B cell (primary cell): ENCODE measurements around the gene RPSA. TPM values are rescaled to one million over a fixed set of nuclear protein-coding genes. Genes with fewer than 3 reads are reported as not detected.
A peak's percentile ranks its signal among the peaks of the same experiment; 100 is the strongest.

ENCODE experiments used
- ATAC-seq: fragments of 200-7000 bp; cut with Tn5 transposase; one replicate; pipeline ENCODE4 v1.10.0; 2021; ENCODE audit warnings: low read depth, mild to moderate bottlenecking, moderate number of reproducible peaks, moderate library complexity
- CTCF ChIA-PET: fragments of 350-600 bp; sonication (Branson Sonifier 250); formaldehyde crosslinking; loops from one replicate; lab custom pipeline; 2021; ENCODE audit warnings: antibody characterized with exemption, inconsistent platforms; lab: Charles Lee
- POLR2A ChIA-PET: fragments of 350-600 bp; sonication (Branson Sonifier 250); formaldehyde crosslinking; loops from one replicate; lab custom pipeline; 2021; ENCODE audit warnings: antibody characterized with exemption; lab: Charles Lee
- DNase-seq: peaks from one replicate; pipeline ENCODE4 v3.0.0; 2013
- H2AFZ ChIP-seq: 2 replicates; pipeline ENCODE4 v1.6.1; 2012; ENCODE audit warnings: mild to moderate bottlenecking, low read depth, low read length; ENCODE audit not compliant: insufficient read depth, poor library complexity, severe bottlenecking
- H3K27ac ChIP-seq, 2 donors: 1 replicate in 1 of 2; 2 replicates in 1 of 2; pipeline ENCODE4 v1.5.1; 2012 to 2013; ENCODE audit warnings: low read length in 2 of 2, mild to moderate bottlenecking in 2 of 2, moderate library complexity in 1 of 2
- H3K27me3 ChIP-seq, 4 experiments: fragments of 200-600 bp in 1 of 4; sonication (generic) in 1 of 4; replicated peaks in 1 of 4; 1 replicate in 2 of 4; 2 replicates in 2 of 4; pipeline versions ENCODE4 v1.6.1 to v1.7.0; 2013 to 2016; ENCODE audit warnings: low read length in 3 of 4, mild to moderate bottlenecking in 2 of 4, mixed read lengths in 1 of 4, moderate library complexity in 1 of 4; ENCODE audit not compliant: insufficient read depth in 4 of 4, control insufficient read depth in 3 of 4; ENCODE audit errors: control extremely low read depth in 1 of 4
- H3K36me3 ChIP-seq, 2 experiments: replicated peaks in 1 of 2; 1 replicate in 1 of 2; 2 replicates in 1 of 2; pipeline versions ENCODE4 v1.6.1 to v1.7.1; 2013; ENCODE audit warnings: low read length in 1 of 2; ENCODE audit not compliant: insufficient read depth in 2 of 2, control insufficient read depth in 1 of 2; ENCODE audit errors: control extremely low read depth in 1 of 2, extremely low read depth in 1 of 2
- H3K4me1 ChIP-seq, 2 donors: fragments of 200-600 bp in 1 of 2; sonication (generic) in 1 of 2; 1 replicate in 1 of 2; 2 replicates in 1 of 2; pipeline versions ENCODE4 v1.5.1 to v1.6.1; 2013 to 2017; ENCODE audit warnings: low read length in 2 of 2; ENCODE audit not compliant: control insufficient read depth in 2 of 2, insufficient read depth in 2 of 2
- H3K4me2 ChIP-seq: replicated peaks from 2 replicates; pipeline ENCODE3; 2012; ENCODE audit warnings: mild to moderate bottlenecking, low read depth, low read length; ENCODE audit not compliant: poor library complexity, severe bottlenecking
- H3K4me3 ChIP-seq, 5 experiments: fragments of 200-600 bp in 1 of 5; sonication (generic) in 1 of 5; 1 replicate in 3 of 5; 2 replicates in 2 of 5; pipeline versions ENCODE4 v1.5.1 to v1.7.0; 2011 to 2016; ENCODE audit warnings: low read length in 4 of 5, mild to moderate bottlenecking in 4 of 5, low read depth in 2 of 5, control low read depth in 1 of 5, moderate library complexity in 1 of 5; ENCODE audit not compliant: insufficient read depth in 1 of 5; ENCODE audit errors: control extremely low read depth in 1 of 5, extremely low read depth in 1 of 5
- H3K79me2 ChIP-seq: fragments of 200-600 bp; sonication (generic); one replicate; pipeline ENCODE4 v1.6.0; 2016; ENCODE audit warnings: low read length; ENCODE audit not compliant: control insufficient read depth, insufficient read depth
- H3K9ac ChIP-seq: fragments of 200-600 bp; sonication (generic); 2 replicates; pipeline ENCODE4 v1.6.1; 2017; ENCODE audit warnings: mild to moderate bottlenecking, low read length, moderate library complexity
- H3K9me3 ChIP-seq, 3 donors: one replicate each; pipeline versions ENCODE4 v1.6.1 to v1.7.1; 2013; ENCODE audit warnings: low read length in 2 of 3; ENCODE audit not compliant: control insufficient read depth in 2 of 3, insufficient read depth in 1 of 3; ENCODE audit errors: control extremely low read depth in 1 of 3
- H4K20me1 ChIP-seq: 2 replicates; pipeline ENCODE4 v1.6.0; 2012; ENCODE audit warnings: mild to moderate bottlenecking, low read length; ENCODE audit not compliant: insufficient read depth, control insufficient read depth, poor library complexity, severe bottlenecking
- H3K27ac Mint-ChIP-seq: one replicate; pipeline ENCODE4 v1.8.0; 2021; ENCODE audit warnings: mixed read lengths
- H3K27me3 Mint-ChIP-seq: one replicate; pipeline ENCODE4 v1.8.0; 2021; ENCODE audit warnings: mixed read lengths
- H3K4me1 Mint-ChIP-seq: one replicate; pipeline ENCODE4 v1.8.0; 2021; ENCODE audit warnings: mixed read lengths
- H3K4me3 Mint-ChIP-seq: one replicate; pipeline ENCODE4 v1.8.0; 2021; ENCODE audit warnings: mixed read lengths
- H3K9me3 Mint-ChIP-seq: one replicate; pipeline ENCODE4 v1.8.0; 2022; ENCODE audit warnings: mixed read lengths; ENCODE audit not compliant: insufficient read depth
- CTCF ChIP-seq: fragments of 200-600 bp; IDR thresholded peaks from one replicate; pipeline ENCODE4 v1.8.0; 2022; ENCODE audit warnings: antibody characterized with exemption, mild to moderate bottlenecking
- EZH2 ChIP-seq: IDR thresholded peaks from 2 replicates; pipeline ENCODE4 v1.6.1; 2012; ENCODE audit warnings: borderline replicate concordance, low read depth, mild to moderate bottlenecking, moderate library complexity, low read length; ENCODE audit not compliant: insufficient read depth, poor library complexity, severe bottlenecking
- WGBS: methylation state at CpG from one replicate; pipeline ENCODE4 v1.1.5; 2013; ENCODE audit warnings: missing lambda C conversion rate; ENCODE audit not compliant: insufficient coverage; 5-methylcytosine and 5-hydroxymethylcytosine counted together
- intact Hi-C: fragments of 100-400 bp; cut with micrococcal nuclease; formaldehyde crosslinking; loops from one replicate; pipeline ENCODE4 v1.10.0; 2022
- polyA plus RNA-seq: library from polyadenylated mRNA; depleted of rRNA; stranded (reverse); fragments of >200 nt; gene quantifications from 2 replicates; pipeline ENCODE4 v1.2.3, GENCODE V29; 2012
- total RNA-seq, 2 donors: library from RNA; stranded (reverse); fragments of 120-200 nt in 1 of 2; gene quantifications; 1 replicate in 1 of 2; 2 replicates in 1 of 2; pipeline versions ENCODE4 v1.2.3 to v1.2.4, GENCODE V29; 2013 to 2022

The RPSA gene
- total and polyA plus RNA-seq, 2 donors (not counting 1 experiment from before 2014, with no cell fraction given): 1,460 to 2,522 TPM

GRCh38 chr3:39379778-39380155 lies 26.8 kb upstream of the RPSA start:
- no peaks in the 10 kb centered on the region for H3K9me3 ChIP-seq
- H3K4me3 ChIP-seq: no peak overlapping the region
- H3K4me1 ChIP-seq: peaks cover 10 to 15% of the 10 kb centered on the region in 2 donors
- DNase-seq (no peak), ATAC-seq (no peak)
- ChIA-PET POLR2A (no interaction called here), CTCF (no interaction called here)
- intact Hi-C loops: loop anchor here (2.0 to 5.0 kb wide), 3 partner anchors 191 to 1242 kb away; partner anchors contain the start of genes ACAA1, GORASP1, MYD88 and TTC21A
- peaks cover 5% of the 10 kb centered on the region for H4K20me1 ChIP-seq
- H2AFZ ChIP-seq: no peak overlapping the region
- Mint-ChIP-seq H3K9me3 (no peaks in the 10 kb centered on the region), H3K27me3 (no peaks in the 10 kb centered on the region), H3K27ac (no peak overlapping the region), H3K4me3 (no peak overlapping the region), H3K4me1 (peaks cover 16% of the 10 kb centered on the region)
- TF ChIP-seq EZH2: no peak
- TF ChIP-seq CTCF: no peak
- H3K9ac ChIP-seq: no peak overlapping the region
- no peaks in the 10 kb centered on the region for H3K27me3 ChIP-seq
- 87% methylated on average over 3 of the region's 5 CpGs for WGBS
- peaks cover 10% of the 10 kb centered on the region for H3K79me2 ChIP-seq
- H3K4me2 ChIP-seq: no peak overlapping the region
- no peak overlapping the region for H3K27ac ChIP-seq
- no peaks in the 10 kb centered on the region for H3K36me3 ChIP-seq

- WGBS: no CpG with 5 or more reads among the region's 3 CpGs
- DNase-seq (no peak), ATAC-seq (no peak)
- Mint-ChIP-seq H3K27me3 (no peaks in the 10 kb centered on the region), H3K4me1 (peaks cover 29% of the 10 kb centered on the region), H3K4me3 (peak overlapping the region; percentile 54), H3K27ac (peak overlapping the region; percentile 7), H3K9me3 (no peaks in the 10 kb centered on the region)
- H3K4me1 ChIP-seq: peaks cover 25 to 32% of the 10 kb centered on the region in 2 donors
- no peaks in the 10 kb centered on the region for H3K27me3 ChIP-seq
- H4K20me1 ChIP-seq: peaks cover 20% of the 10 kb centered on the region
- peaks cover 26% of the 10 kb centered on the region for H3K79me2 ChIP-seq
- H2AFZ ChIP-seq: no peak overlapping the region
- no peaks in the 10 kb centered on the region for H3K9me3 ChIP-seq
- no peaks in the 10 kb centered on the region for H3K36me3 ChIP-seq
- no peak overlapping the region for H3K27ac ChIP-seq
- no peak overlapping the region for H3K4me3 ChIP-seq
- CTCF ChIA-PET: interaction anchor here (1.9 kb wide), 1 partner anchor 26 kb away, joined by 9 read pairs; the partner anchor contains the start of gene RPSA
- no peak overlapping the region for H3K9ac ChIP-seq
- intact Hi-C loops: loop anchor here (5.0 kb wide), 2 partner anchors 274 to 1244 kb away; partner anchors contain the start of genes ACAA1, GORASP1, MYD88 and TTC21A
- no peak for TF ChIP-seq EZH2
- POLR2A ChIA-PET: no interaction called here
- no peak overlapping the region for H3K4me2 ChIP-seq
Observed at GRCh38 chr3:39381432-39381831, 25.1 kb upstream of the RPSA start.
